CD4-positive, alpha-beta T cell treated with Interleukin-6 at 100 ng/mL for 8 hours (primary cell): ENCODE measurements around the gene ATAD2B.
"Not testable (repeated sequence)": the region's sequence is repeated elsewhere in the genome, so short reads cannot be mapped to it uniquely, and the experiment has no call there.

ENCODE experiments used
- DNase-seq: peaks from one replicate; pipeline ENCODE4 v3.0.0-alpha.2; 2020; ENCODE audit warnings: mixed read lengths, low spot score

The ATAD2B gene

GRCh38 chr2:23745068-23745725, 181.7 kb downstream of the ATAD2B start:
- DNase-seq = no peak

- DNase-seq = not testable (repeated sequence)
These were observed 190.1 kb downstream of the ATAD2B start for GRCh38 chr2:23736783-23737182.

GRCh38 chr2:23734416-23734815, 192.5 kb downstream of the ATAD2B start:
- DNase-seq = no peak

- not testable (repeated sequence) for DNase-seq
These were observed 203.9 kb downstream of the ATAD2B start for GRCh38 chr2:23723029-23723428.

GRCh38 chr2:23722255-23722654, 204.7 kb downstream of the ATAD2B start:
- DNase-seq = no peak

- no peak for DNase-seq
These were observed 205.5 kb downstream of the ATAD2B start for GRCh38 chr2:23721454-23721826.

GRCh38 chr2:23720705-23721453, 206.0 kb downstream of the ATAD2B start:
- no peak for DNase-seq

- no peak for DNase-seq
These were observed 207.2 kb downstream of the ATAD2B start for GRCh38 chr2:23719716-23720115.

- no peak for DNase-seq
These were observed 207.8 kb downstream of the ATAD2B start for GRCh38 chr2:23718931-23719700.

- DNase-seq = no peak
These were observed 213.6 kb downstream of the ATAD2B start for GRCh38 chr2:23713351-23713750.

- no peak for DNase-seq
These were observed 214.2 kb downstream of the ATAD2B start for GRCh38 chr2:23712756-23713151.

GRCh38 chr2:23711979-23712755, 214.8 kb downstream of the ATAD2B start:
- no peak for DNase-seq

- no peak for DNase-seq
These were observed 217.6 kb downstream of the ATAD2B start for GRCh38 chr2:23709311-23709710.

GRCh38 chr2:23708771-23709170, 218.2 kb downstream of the ATAD2B start:
- no peak for DNase-seq

- no peak for DNase-seq
These were observed 219.8 kb downstream of the ATAD2B start for GRCh38 chr2:23707096-23707495.

- DNase-seq = no peak
These were observed 220.3 kb downstream of the ATAD2B start for GRCh38 chr2:23706613-23707078.

- no peak for DNase-seq
These were observed 220.9 kb downstream of the ATAD2B start for GRCh38 chr2:23705771-23706612.

- DNase-seq = no peak
These were observed 223.1 kb downstream of the ATAD2B start for GRCh38 chr2:23703583-23704385.

GRCh38 chr2:23703037-23703582, 223.8 kb downstream of the ATAD2B start:
- DNase-seq = no peak

- no peak for DNase-seq
These were observed 226.3 kb downstream of the ATAD2B start for GRCh38 chr2:23700627-23701026.
